T-helper 2 cell treated with Interferon-gamma antibody and Interleukin-4, amounts not matched to agents 100 ng/mL and 5 ng/mL, for 36 hours (primary cell): Measurements from ENCODE around the gene EIF4G1. TPM values are rescaled to one million over a fixed set of nuclear protein-coding genes. Genes with fewer than 3 reads are reported as not detected.

Experiments used
- intact Hi-C: fragments of 100-400 bp; cut with micrococcal nuclease; formaldehyde crosslinking; loops from one replicate; pipeline ENCODE4 v1.15.1; 2023
- total RNA-seq: library from RNA; stranded (reverse); gene quantifications from 2 replicates; pipeline ENCODE4 v1.2.3, GENCODE V29; 2022

Gene EIF4G1
- total RNA-seq, 1 donor from 2014 or later: 400 TPM

DNA sequence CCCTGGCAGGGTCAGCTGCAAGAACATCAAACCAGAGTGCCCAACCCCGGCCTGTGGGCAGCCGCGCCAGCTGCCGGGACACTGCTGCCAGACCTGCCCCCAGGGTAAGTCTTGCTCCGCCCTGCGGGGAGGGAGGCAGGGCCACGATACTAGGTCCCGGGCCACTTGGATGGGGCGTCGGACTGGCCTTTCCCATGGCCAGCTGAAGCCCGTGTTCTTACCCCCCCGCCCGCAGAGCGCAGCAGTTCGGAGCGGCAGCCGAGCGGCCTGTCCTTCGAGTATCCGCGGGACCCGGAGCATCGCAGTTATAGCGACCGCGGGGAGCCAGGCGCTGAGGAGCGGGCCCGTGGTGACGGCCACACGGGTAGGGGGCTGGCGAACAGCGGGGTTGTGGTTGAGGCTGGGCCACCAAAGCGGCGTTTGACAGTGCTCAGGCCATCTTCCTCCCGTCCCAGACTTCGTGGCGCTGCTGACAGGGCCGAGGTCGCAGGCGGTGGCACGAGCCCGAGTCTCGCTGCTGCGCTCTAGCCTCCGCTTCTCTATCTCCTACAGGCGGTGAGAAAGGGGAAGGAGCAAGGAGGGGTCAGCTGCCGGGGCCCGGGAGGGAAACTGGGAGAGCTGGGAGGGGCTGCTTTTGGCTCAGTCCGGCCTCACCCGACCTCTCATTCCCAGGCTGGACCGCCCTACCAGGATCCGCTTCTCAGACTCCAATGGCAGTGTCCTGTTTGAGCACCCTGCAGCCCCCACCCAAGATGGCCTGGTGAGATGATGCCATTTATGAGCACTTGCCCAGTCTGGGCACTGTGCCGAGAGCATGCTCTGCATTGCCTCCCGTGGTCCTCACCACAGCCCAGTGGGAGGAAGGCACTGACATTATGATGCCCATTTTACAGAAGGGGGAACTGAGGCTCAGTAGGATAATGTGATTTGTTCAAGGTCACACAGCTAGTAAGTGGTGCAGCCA lies 67.1 kb downstream of the EIF4G1 start:
- intact Hi-C loops: no loop called here

DNA sequence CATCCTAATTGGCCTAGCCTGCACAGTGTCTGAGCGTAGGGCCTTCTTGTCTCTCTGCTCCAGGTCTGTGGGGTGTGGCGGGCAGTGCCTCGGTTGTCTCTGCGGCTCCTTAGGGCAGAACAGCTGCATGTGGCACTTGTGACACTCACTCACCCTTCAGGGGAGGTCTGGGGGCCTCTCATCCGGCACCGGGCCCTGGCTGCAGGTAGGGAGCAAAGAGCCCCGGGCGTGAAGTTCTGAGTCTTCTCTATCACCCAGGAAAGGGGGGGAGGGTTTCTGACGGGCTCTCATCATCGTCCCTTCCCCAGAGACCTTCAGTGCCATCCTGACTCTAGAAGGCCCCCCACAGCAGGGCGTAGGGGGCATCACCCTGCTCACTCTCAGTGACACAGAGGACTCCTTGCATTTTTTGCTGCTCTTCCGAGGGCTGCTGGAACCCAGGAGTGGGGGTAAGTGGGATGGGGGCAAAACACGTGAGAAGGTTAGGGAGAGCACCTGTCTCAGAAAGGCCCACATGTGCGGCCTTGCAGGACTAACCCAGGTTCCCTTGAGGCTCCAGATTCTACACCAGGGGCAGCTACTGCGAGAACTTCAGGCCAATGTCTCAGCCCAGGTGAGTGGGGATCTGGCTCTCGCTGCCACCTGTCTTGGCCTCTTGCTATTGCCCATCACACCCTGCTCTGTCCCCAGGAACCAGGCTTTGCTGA lies 68.1 kb downstream of the EIF4G1 start:
- intact Hi-C loops: no loop called here

DNA sequence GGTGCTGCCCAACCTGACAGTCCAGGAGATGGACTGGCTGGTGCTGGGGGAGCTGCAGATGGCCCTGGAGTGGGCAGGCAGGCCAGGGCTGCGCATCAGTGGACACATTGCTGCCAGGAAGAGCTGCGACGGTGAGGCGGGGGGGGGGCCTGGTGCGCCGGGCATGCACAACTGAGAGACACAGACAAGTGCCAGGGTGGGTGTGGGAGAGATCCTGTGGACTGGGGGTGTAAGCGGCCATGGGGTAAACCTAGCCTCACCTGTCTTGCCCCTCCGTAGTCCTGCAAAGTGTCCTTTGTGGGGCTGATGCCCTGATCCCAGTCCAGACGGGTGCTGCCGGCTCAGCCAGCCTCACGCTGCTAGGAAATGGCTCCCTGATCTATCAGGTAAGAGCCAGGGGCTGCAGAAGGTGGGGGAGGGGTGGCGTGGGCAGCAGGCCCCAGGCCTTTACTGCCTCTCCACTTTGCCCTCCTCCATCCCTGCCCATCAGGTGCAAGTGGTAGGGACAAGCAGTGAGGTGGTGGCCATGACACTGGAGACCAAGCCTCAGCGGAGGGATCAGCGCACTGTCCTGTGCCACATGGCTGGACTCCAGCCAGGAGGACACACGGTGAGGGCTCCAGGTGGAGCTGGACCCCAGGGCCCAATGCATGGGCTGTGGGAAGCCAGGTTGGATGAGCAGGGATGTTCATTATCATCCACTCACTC lies 68.8 kb downstream of the EIF4G1 start:
- intact Hi-C loops: no loop called here

DNA sequence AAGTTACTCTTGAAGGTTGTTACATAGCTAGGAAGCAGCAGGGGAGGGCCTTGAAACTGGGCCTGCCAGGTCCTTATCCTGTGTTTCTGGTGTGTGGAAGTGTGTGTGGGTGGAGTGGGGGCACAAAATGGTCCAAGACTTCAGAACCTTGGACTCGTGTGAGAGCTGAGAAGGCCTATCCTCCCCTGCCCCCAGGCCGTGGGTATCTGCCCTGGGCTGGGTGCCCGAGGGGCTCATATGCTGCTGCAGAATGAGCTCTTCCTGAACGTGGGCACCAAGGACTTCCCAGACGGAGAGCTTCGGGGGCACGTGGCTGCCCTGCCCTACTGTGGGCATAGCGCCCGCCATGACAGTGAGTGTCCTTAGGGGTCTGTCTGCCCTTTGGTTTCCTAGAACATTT lies 69.9 kb downstream of the EIF4G1 start:
- intact Hi-C loops: no loop called here

Other genes with a start within 250 kb of the EIF4G1 start
- not detected in 2 replicates for gene HTR3E, start 217.5 kb upstream of the EIF4G1 start, total RNA-seq
- 57.1 and 65.5 TPM in 2 replicates for gene EIF2B5, start 179.2 kb upstream of the EIF4G1 start, total RNA-seq
- 39.7 and 44.5 TPM in 2 replicates for gene DVL3, start 159.2 kb upstream of the EIF4G1 start, total RNA-seq
- 194 and 211 TPM in 2 replicates for gene AP2M1, start 139.8 kb upstream of the EIF4G1 start, total RNA-seq
- 58.1 and 60.0 TPM in 2 replicates for gene ABCF3, start 128.4 kb upstream of the EIF4G1 start, total RNA-seq
- gene VWA5B2, start 85.0 kb upstream of the EIF4G1 start, total RNA-seq: not detected in 2 replicates
- gene ALG3, start 65.6 kb upstream of the EIF4G1 start, total RNA-seq: 48.5 and 53.0 TPM in 2 replicates
- 5.0 and 6.4 TPM in 2 replicates for gene EEF1AKMT4, start 64.9 kb upstream of the EIF4G1 start, total RNA-seq
- gene CAMK2N2, start 53.1 kb upstream of the EIF4G1 start, total RNA-seq: 0.14 and 0.16 TPM in 2 replicates
- gene ECE2, start 38.6 kb upstream of the EIF4G1 start, total RNA-seq: not detected in 2 replicates
- 225 and 230 TPM in 2 replicates for gene PSMD2, start 15.4 kb upstream of the EIF4G1 start, total RNA-seq
- 3.8 and 5.3 TPM in 2 replicates for gene FAM131A, start 23.0 kb downstream of the EIF4G1 start, total RNA-seq
- gene CLCN2, start 47.0 kb downstream of the EIF4G1 start, total RNA-seq: 3.7 and 4.0 TPM in 2 replicates
- gene POLR2H, start 47.1 kb downstream of the EIF4G1 start, total RNA-seq: 89.8 and 91.6 TPM in 2 replicates
- not detected in 2 replicates for gene THPO, start 63.6 kb downstream of the EIF4G1 start, total RNA-seq
- gene CHRD, start 65.4 kb downstream of the EIF4G1 start, total RNA-seq: not detected in 2 replicates
- 0.05 and 0.14 TPM in 2 replicates for gene EPHB3, start 247.2 kb downstream of the EIF4G1 start, total RNA-seq